ENCODE data around the gene CNPY1.

CNPY1 gene

GRCh38 chr7:155458111-155458877, 88.1 kb downstream of the CNPY1 start, which contains the start of gene EN2:
Gene EN2, plus strand, starts transcription at chr7:155458129. Its CDS starts 249 bp downstream, at chr7:155458378.
- Histone ChIP-seq H3K27ac (ENCODE audit: low read depth, low read length) (no peak within 1 kb of the TSS), H3K79me1 (ENCODE audit: low read length) (no peaks in the 10 kb centered on the region)
- DNase-seq, result peak; percentile 37

GRCh38 chr7:155457544-155458110, 88.7 kb downstream of the CNPY1 start:
- Histone ChIP-seq H3K4ac (ENCODE audit: low read depth, low read length) (no peak overlapping the region), H3K4me3 (ENCODE audit: low read length) (no peak overlapping the region), H3K79me1 (ENCODE audit: low read length) (no peaks in the 10 kb centered on the region), H3K36me3 (ENCODE audit: control insufficient read depth, insufficient read depth, low read length) (no peaks in the 10 kb centered on the region), H2BK120ac (ENCODE audit: low read depth, low read length) (peak overlapping the region; percentile 14), H4K8ac (ENCODE audit: low read depth, low read length) (no peak overlapping the region), H2AK5ac (ENCODE audit: low read length) (no peak overlapping the region), H3K56ac (ENCODE audit: low read length) (no peak overlapping the region), H3K27ac (ENCODE audit: low read depth, low read length) (no peak overlapping the region), H3K4me1 (ENCODE audit: control insufficient read depth, low read depth, low read length) (no peaks in the 10 kb centered on the region), H3K18ac (ENCODE audit: low read length) (no peak overlapping the region), H3K23ac (ENCODE audit: low read length) (no peak overlapping the region), H4K5ac (ENCODE audit: low read length) (no peak overlapping the region), H3K27me3 (ENCODE audit: insufficient read depth, low read length, poor library complexity) (peaks cover 91% of the 10 kb centered on the region), H2BK15ac (replicated peaks; ENCODE audit: low read depth) (no peak overlapping the region), H3K79me2 (ENCODE audit: control insufficient read depth, insufficient read depth, low read length) (no peaks in the 10 kb centered on the region), H3K9ac (ENCODE audit: low read length) (no peak overlapping the region), H3K4me2 (ENCODE audit: low read length) (no peak overlapping the region), H2BK5ac (ENCODE audit: low read length) (no peak overlapping the region)
- no peak for DNase-seq
- no CpG with 5 or more reads among the region's 98 CpGs for WGBS (ENCODE audit: extremely low coverage, insufficient coverage, low lambda C conversion rate)

More at GRCh38 chr7:155458111-155458877, 88.1 kb downstream of the CNPY1 start, which contains the start of gene EN2:
- Histone ChIP-seq H2BK15ac (replicated peaks; ENCODE audit: low read depth) (no peak within 1 kb of the TSS), H3K4me1 (ENCODE audit: control insufficient read depth, low read depth, low read length) (no peaks in the 10 kb centered on the region), H3K4ac (ENCODE audit: low read depth, low read length) (no peak within 1 kb of the TSS), H3K4me3 (ENCODE audit: low read length) (no peak within 1 kb of the TSS), H3K56ac (ENCODE audit: low read length) (peak within 1 kb of the TSS; percentile 60), H3K27me3 (ENCODE audit: insufficient read depth, low read length, poor library complexity) (peaks cover 88% of the 10 kb centered on the region), H2BK120ac (ENCODE audit: low read depth, low read length) (peak within 1 kb of the TSS; percentile 14), H4K5ac (ENCODE audit: low read length) (no peak within 1 kb of the TSS), H4K8ac (ENCODE audit: low read depth, low read length) (no peak within 1 kb of the TSS), H3K9ac (ENCODE audit: low read length) (no peak within 1 kb of the TSS), H2BK5ac (ENCODE audit: low read length) (no peak within 1 kb of the TSS), H3K36me3 (ENCODE audit: control insufficient read depth, insufficient read depth, low read length) (no peaks in the 10 kb centered on the region), H3K79me2 (ENCODE audit: control insufficient read depth, insufficient read depth, low read length) (no peaks in the 10 kb centered on the region), H3K4me2 (ENCODE audit: low read length) (peak within 1 kb of the TSS; percentile 52), H3K23ac (ENCODE audit: low read length) (no peak within 1 kb of the TSS), H3K18ac (ENCODE audit: low read length) (no peak within 1 kb of the TSS), H2AK5ac (ENCODE audit: low read length) (no peak within 1 kb of the TSS)
- WGBS (ENCODE audit: extremely low coverage, insufficient coverage, low lambda C conversion rate), result no CpG with 5 or more reads among the region's 105 CpGs

GRCh38 chr7:155456738-155457543, 89.4 kb downstream of the CNPY1 start:
- H3K4ac ChIP-seq (ENCODE audit: low read depth, low read length), result no peak overlapping the region
- no peaks in the 10 kb centered on the region for H3K79me1 ChIP-seq (ENCODE audit: low read length)
- no peak overlapping the region for H3K18ac ChIP-seq (ENCODE audit: low read length)
- no peak overlapping the region for H2BK15ac ChIP-seq (replicated peaks; ENCODE audit: low read depth)
- peaks cover 90% of the 10 kb centered on the region for H3K27me3 ChIP-seq (ENCODE audit: insufficient read depth, low read length, poor library complexity)
- no peaks in the 10 kb centered on the region for H3K36me3 ChIP-seq (ENCODE audit: control insufficient read depth, insufficient read depth, low read length)
- DNase-seq, result peak; percentile 80
- no peak overlapping the region for H3K56ac ChIP-seq (ENCODE audit: low read length)
- no peak overlapping the region for H4K5ac ChIP-seq (ENCODE audit: low read length)
- no CpG with 5 or more reads among the region's 69 CpGs for WGBS (ENCODE audit: extremely low coverage, insufficient coverage, low lambda C conversion rate)
- H3K4me2 ChIP-seq (ENCODE audit: low read length), result peak overlapping the region; percentile 52
- no peaks in the 10 kb centered on the region for H3K79me2 ChIP-seq (ENCODE audit: control insufficient read depth, insufficient read depth, low read length)
- H3K4me3 ChIP-seq (ENCODE audit: low read length), result no peak overlapping the region
- H2AK5ac ChIP-seq (ENCODE audit: low read length), result no peak overlapping the region
- H4K8ac ChIP-seq (ENCODE audit: low read depth, low read length), result no peak overlapping the region
- no peak overlapping the region for H3K23ac ChIP-seq (ENCODE audit: low read length)
- H3K9ac ChIP-seq (ENCODE audit: low read length), result no peak overlapping the region
- H3K27ac ChIP-seq (ENCODE audit: low read depth, low read length), result no peak overlapping the region
- no peaks in the 10 kb centered on the region for H3K4me1 ChIP-seq (ENCODE audit: control insufficient read depth, low read depth, low read length)
- H2BK120ac ChIP-seq (ENCODE audit: low read depth, low read length), result no peak overlapping the region
- H2BK5ac ChIP-seq (ENCODE audit: low read length), result no peak overlapping the region

GRCh38 chr7:155455776-155456737, 90.3 kb downstream of the CNPY1 start:
- WGBS (ENCODE audit: extremely low coverage, insufficient coverage, low lambda C conversion rate), result no CpG with 5 or more reads among the region's 27 CpGs
- no peak overlapping the region for H3K18ac ChIP-seq (ENCODE audit: low read length)

GRCh38 chr7:155455132-155455693, 91.1 kb downstream of the CNPY1 start:
- no peaks in the 10 kb centered on the region for H3K79me1 ChIP-seq (ENCODE audit: low read length)
- H4K8ac ChIP-seq (ENCODE audit: low read depth, low read length), result no peak overlapping the region
- no peak overlapping the region for H3K27ac ChIP-seq (ENCODE audit: low read depth, low read length)
- H3K23ac ChIP-seq (ENCODE audit: low read length), result peak overlapping the region; percentile 66
- H2BK5ac ChIP-seq (ENCODE audit: low read length), result no peak overlapping the region
- H3K4me1 ChIP-seq (ENCODE audit: control insufficient read depth, low read depth, low read length), result no peaks in the 10 kb centered on the region
- peaks cover 90% of the 10 kb centered on the region for H3K27me3 ChIP-seq (ENCODE audit: insufficient read depth, low read length, poor library complexity)
- H3K4ac ChIP-seq (ENCODE audit: low read depth, low read length), result no peak overlapping the region
- H3K4me2 ChIP-seq (ENCODE audit: low read length), result no peak overlapping the region
- H3K36me3 ChIP-seq (ENCODE audit: control insufficient read depth, insufficient read depth, low read length), result no peaks in the 10 kb centered on the region
- H3K18ac ChIP-seq (ENCODE audit: low read length), result no peak overlapping the region
- H2BK120ac ChIP-seq (ENCODE audit: low read depth, low read length), result no peak overlapping the region
- no peak overlapping the region for H3K56ac ChIP-seq (ENCODE audit: low read length)
- no peak overlapping the region for H4K5ac ChIP-seq (ENCODE audit: low read length)
- no CpG with 5 or more reads among the region's 15 CpGs for whole genome bisulfite sequencing (ENCODE audit: extremely low coverage, insufficient coverage, low lambda C conversion rate)
- no peaks in the 10 kb centered on the region for H3K79me2 ChIP-seq (ENCODE audit: control insufficient read depth, insufficient read depth, low read length)
- no peak for DNase-seq
- H2AK5ac ChIP-seq (ENCODE audit: low read length), result no peak overlapping the region
- H3K4me3 ChIP-seq (ENCODE audit: low read length), result no peak overlapping the region
- no peak overlapping the region for H3K9ac ChIP-seq (ENCODE audit: low read length)
- no peak overlapping the region for H2BK15ac ChIP-seq (replicated peaks; ENCODE audit: low read depth)

More at GRCh38 chr7:155455776-155456737, 90.3 kb downstream of the CNPY1 start:
- no peak overlapping the region for H3K4me2 ChIP-seq (ENCODE audit: low read length)
- H3K79me1 ChIP-seq (ENCODE audit: low read length), result no peaks in the 10 kb centered on the region
- H3K27ac ChIP-seq (ENCODE audit: low read depth, low read length), result no peak overlapping the region
- no peak overlapping the region for H2BK15ac ChIP-seq (replicated peaks; ENCODE audit: low read depth)
- no peak overlapping the region for H2BK5ac ChIP-seq (ENCODE audit: low read length)
- DNase-seq, result no peak
- H4K5ac ChIP-seq (ENCODE audit: low read length), result no peak overlapping the region
- H4K8ac ChIP-seq (ENCODE audit: low read depth, low read length), result no peak overlapping the region
- no peak overlapping the region for H3K23ac ChIP-seq (ENCODE audit: low read length)
- no peak overlapping the region for H3K4ac ChIP-seq (ENCODE audit: low read depth, low read length)
- H2AK5ac ChIP-seq (ENCODE audit: low read length), result no peak overlapping the region
- no peaks in the 10 kb centered on the region for H3K36me3 ChIP-seq (ENCODE audit: control insufficient read depth, insufficient read depth, low read length)
- no peak overlapping the region for H3K4me3 ChIP-seq (ENCODE audit: low read length)
- H3K9ac ChIP-seq (ENCODE audit: low read length), result no peak overlapping the region
- H3K4me1 ChIP-seq (ENCODE audit: control insufficient read depth, low read depth, low read length), result no peaks in the 10 kb centered on the region
- H3K56ac ChIP-seq (ENCODE audit: low read length), result no peak overlapping the region
- peaks cover 90% of the 10 kb centered on the region for H3K27me3 ChIP-seq (ENCODE audit: insufficient read depth, low read length, poor library complexity)
- H2BK120ac ChIP-seq (ENCODE audit: low read depth, low read length), result no peak overlapping the region
- no peaks in the 10 kb centered on the region for H3K79me2 ChIP-seq (ENCODE audit: control insufficient read depth, insufficient read depth, low read length)
